ENCODE data around the gene TNFAIP8L3.

Gene TNFAIP8L3

DNA sequence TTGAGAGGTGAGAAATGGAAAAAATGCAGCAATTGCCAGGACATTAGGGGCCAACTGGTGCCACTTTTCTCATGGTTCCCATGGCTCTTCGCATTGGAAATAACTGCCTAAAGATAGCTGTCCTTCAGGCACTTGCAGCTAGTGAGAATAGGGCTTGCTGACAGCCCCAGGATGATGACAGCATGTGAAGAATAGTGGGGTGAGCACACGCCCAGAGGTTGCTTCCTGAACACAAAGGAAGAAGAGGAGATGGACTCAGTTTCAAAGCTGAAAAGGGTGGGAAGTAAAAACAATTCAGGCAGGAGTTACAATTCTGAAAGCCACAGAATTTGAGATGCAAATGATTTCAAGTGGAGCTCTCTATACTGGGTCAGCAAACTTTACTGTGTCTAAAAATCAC, 45.6 kb downstream of the TNFAIP8L3 start:
- H3K9ac ChIP-seq (ENCODE audit: low read depth, low read length, poor library complexity, severe bottlenecking): no peak overlapping the region
- no peak overlapping the region for H3K4me2 ChIP-seq (ENCODE audit: low read depth, low read length, poor library complexity, severe bottlenecking)
- no peak overlapping the region for H3K4me3 ChIP-seq (ENCODE audit: low read length, poor library complexity, severe bottlenecking)
- H3K27me3 ChIP-seq (ENCODE audit: insufficient read depth, low read length, poor library complexity, severe bottlenecking): no peaks in the 10 kb centered on the region
- H4K20me1 ChIP-seq (ENCODE audit: insufficient read depth, low read length, poor library complexity, severe bottlenecking): no peaks in the 10 kb centered on the region
- H3F3A ChIP-seq (ENCODE audit: low read depth): no peaks in the 10 kb centered on the region
- no peaks in the 10 kb centered on the region for H3K9me3 ChIP-seq (ENCODE audit: insufficient read depth, low read depth, low read length)
- no peaks in the 10 kb centered on the region for H3K79me2 ChIP-seq (ENCODE audit: insufficient read depth, low read length)
- TF ChIP-seq EZH2phosphoT487 (IDR thresholded peaks at IDR 0.05; ENCODE audit: borderline replicate concordance): no peak
- TF ChIP-seq, protein P1, sequence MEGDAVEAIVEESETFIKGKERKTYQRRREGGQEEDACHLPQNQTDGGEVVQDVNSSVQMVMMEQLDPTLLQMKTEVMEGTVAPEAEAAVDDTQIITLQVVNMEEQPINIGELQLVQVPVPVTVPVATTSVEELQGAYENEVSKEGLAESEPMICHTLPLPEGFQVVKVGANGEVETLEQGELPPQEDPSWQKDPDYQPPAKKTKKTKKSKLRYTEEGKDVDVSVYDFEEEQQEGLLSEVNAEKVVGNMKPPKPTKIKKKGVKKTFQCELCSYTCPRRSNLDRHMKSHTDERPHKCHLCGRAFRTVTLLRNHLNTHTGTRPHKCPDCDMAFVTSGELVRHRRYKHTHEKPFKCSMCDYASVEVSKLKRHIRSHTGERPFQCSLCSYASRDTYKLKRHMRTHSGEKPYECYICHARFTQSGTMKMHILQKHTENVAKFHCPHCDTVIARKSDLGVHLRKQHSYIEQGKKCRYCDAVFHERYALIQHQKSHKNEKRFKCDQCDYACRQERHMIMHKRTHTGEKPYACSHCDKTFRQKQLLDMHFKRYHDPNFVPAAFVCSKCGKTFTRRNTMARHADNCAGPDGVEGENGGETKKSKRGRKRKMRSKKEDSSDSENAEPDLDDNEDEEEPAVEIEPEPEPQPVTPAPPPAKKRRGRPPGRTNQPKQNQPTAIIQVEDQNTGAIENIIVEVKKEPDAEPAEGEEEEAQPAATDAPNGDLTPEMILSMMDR (conservative IDR thresholded peaks at IDR 0.05; ENCODE audit: low read length): no peak
- no peaks in the 10 kb centered on the region for H3K9me2 ChIP-seq (replicated peaks; ENCODE audit: low read depth, low read length)
- no peak overlapping the region for H2AFZ ChIP-seq (ENCODE audit: low read length)
- H3K4me1 ChIP-seq (ENCODE audit: insufficient read depth, low read length, poor library complexity, severe bottlenecking): peaks cover 10% of the 10 kb centered on the region
- no peaks in the 10 kb centered on the region for H3K36me3 ChIP-seq (ENCODE audit: insufficient read depth, low read length)

DNA sequence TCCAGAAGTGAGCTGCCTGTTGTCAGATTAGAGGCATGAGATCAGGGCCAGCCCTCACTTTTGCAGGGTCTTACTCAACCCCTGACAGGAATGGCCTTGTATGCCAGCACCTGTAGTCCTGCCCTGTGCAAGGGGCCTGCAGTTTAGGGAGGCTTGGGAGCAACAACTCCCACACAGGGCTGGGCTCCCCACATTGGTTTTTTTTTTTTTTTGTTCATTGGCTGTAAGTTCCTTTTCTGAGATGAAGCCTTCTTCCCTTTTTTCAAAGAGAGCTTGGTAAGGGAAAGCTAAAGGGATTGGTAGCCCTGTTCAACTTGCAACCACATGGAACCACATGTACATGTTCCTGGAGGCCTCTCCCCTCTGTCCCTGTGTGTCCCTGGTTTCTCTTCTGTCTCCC, 46.4 kb downstream of the TNFAIP8L3 start:
- no peak overlapping the region for H2AFZ ChIP-seq (ENCODE audit: low read length)
- no peak overlapping the region for H3K4me2 ChIP-seq (ENCODE audit: low read depth, low read length, poor library complexity, severe bottlenecking)
- no peaks in the 10 kb centered on the region for H3K79me2 ChIP-seq (ENCODE audit: insufficient read depth, low read length)

DNA sequence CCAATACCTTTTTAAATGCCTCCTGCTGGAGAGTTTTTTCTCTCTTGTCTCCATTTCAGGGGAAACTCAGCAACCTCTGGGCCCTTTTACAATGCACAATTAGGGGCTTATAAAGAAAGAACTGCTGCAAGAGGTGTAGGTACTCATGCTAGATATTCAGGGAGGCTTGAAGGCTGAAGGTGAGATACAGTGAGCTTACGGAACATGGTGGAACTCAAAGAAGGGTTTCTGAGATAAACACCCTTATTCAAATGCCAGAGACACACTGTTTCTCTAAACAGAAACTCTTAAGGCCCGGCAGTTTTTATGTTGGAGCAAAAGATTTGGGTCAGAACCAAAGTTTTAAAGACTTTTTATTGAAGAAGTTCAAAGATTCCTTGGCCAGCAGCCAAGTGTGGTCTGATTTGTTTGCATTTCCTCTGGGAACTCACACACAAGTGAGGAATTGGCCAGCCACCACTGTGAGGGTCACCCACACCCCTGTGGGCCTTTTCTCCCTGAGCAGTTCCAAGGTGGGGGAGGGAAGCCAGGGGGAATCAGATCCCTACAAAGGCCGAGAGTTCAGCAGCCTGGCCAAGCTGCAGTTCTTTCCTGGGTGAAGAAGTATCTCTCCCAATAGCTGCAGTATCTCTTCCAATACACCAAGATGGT, 47.8 kb downstream of the TNFAIP8L3 start:
- TF ChIP-seq, protein P1 (conservative IDR thresholded peaks at IDR 0.05; ENCODE audit: low read length): no peak
- TF ChIP-seq EZH2phosphoT487 (IDR thresholded peaks at IDR 0.05; ENCODE audit: borderline replicate concordance): no peak
- no peak overlapping the region for H2AFZ ChIP-seq (ENCODE audit: low read length)
- no peaks in the 10 kb centered on the region for H3F3A ChIP-seq (ENCODE audit: low read depth)
- no peaks in the 10 kb centered on the region for H3K9me2 ChIP-seq (replicated peaks; ENCODE audit: low read depth, low read length)
- no peaks in the 10 kb centered on the region for H4K20me1 ChIP-seq (ENCODE audit: insufficient read depth, low read length, poor library complexity, severe bottlenecking)
- no peaks in the 10 kb centered on the region for H3K36me3 ChIP-seq (ENCODE audit: insufficient read depth, low read length)
- no peaks in the 10 kb centered on the region for H3K27me3 ChIP-seq (ENCODE audit: insufficient read depth, low read length, poor library complexity, severe bottlenecking)
- no peaks in the 10 kb centered on the region for H3K9me3 ChIP-seq (ENCODE audit: insufficient read depth, low read depth, low read length)
- no peak overlapping the region for H3K4me3 ChIP-seq (ENCODE audit: low read length, poor library complexity, severe bottlenecking)
- no peak overlapping the region for H3K9ac ChIP-seq (ENCODE audit: low read depth, low read length, poor library complexity, severe bottlenecking)
- peaks cover 10% of the 10 kb centered on the region for H3K4me1 ChIP-seq (ENCODE audit: insufficient read depth, low read length, poor library complexity, severe bottlenecking)
- H3K79me2 ChIP-seq (ENCODE audit: insufficient read depth, low read length): no peaks in the 10 kb centered on the region
- no peak overlapping the region for H3K4me2 ChIP-seq (ENCODE audit: low read depth, low read length, poor library complexity, severe bottlenecking)

More for the DNA sequence above, 46.4 kb downstream of the TNFAIP8L3 start:
- H3K36me3 ChIP-seq (ENCODE audit: insufficient read depth, low read length): no peaks in the 10 kb centered on the region
- H3K27me3 ChIP-seq (ENCODE audit: insufficient read depth, low read length, poor library complexity, severe bottlenecking): no peaks in the 10 kb centered on the region
- no peak overlapping the region for H3K9ac ChIP-seq (ENCODE audit: low read depth, low read length, poor library complexity, severe bottlenecking)
- peaks cover 10% of the 10 kb centered on the region for H3K4me1 ChIP-seq (ENCODE audit: insufficient read depth, low read length, poor library complexity, severe bottlenecking)
- TF ChIP-seq EZH2phosphoT487 (IDR thresholded peaks at IDR 0.05; ENCODE audit: borderline replicate concordance): no peak
- TF ChIP-seq, protein P1 (conservative IDR thresholded peaks at IDR 0.05; ENCODE audit: low read length): no peak
- H4K20me1 ChIP-seq (ENCODE audit: insufficient read depth, low read length, poor library complexity, severe bottlenecking): no peaks in the 10 kb centered on the region
- no peak overlapping the region for H3K4me3 ChIP-seq (ENCODE audit: low read length, poor library complexity, severe bottlenecking)
- H3K9me2 ChIP-seq (replicated peaks; ENCODE audit: low read depth, low read length): no peaks in the 10 kb centered on the region
- H3F3A ChIP-seq (ENCODE audit: low read depth): no peaks in the 10 kb centered on the region
- H3K9me3 ChIP-seq (ENCODE audit: insufficient read depth, low read depth, low read length): no peaks in the 10 kb centered on the region

All from Loucy (cell line).